IgD-negative memory B cell (primary cell): ENCODE data around the gene DXO. TPM values are rescaled to one million over a fixed set of nuclear protein-coding genes. Genes with fewer than 3 reads are reported as not detected.
"Not testable (repeated sequence)": the region's sequence is repeated elsewhere in the genome, so short reads cannot be mapped to it uniquely, and the experiment has no call there.

ENCODE experiments used
- H3K27ac Mint-ChIP-seq, 3 donors: one replicate each; pipeline ENCODE4 v1.8.0; 2020 to 2022; ENCODE audit warnings: mild to moderate bottlenecking in 3 of 3, mixed read lengths in 3 of 3, moderate library complexity in 1 of 3
- H3K27me3 Mint-ChIP-seq: one replicate; pipeline ENCODE4 v1.8.0; 2021; ENCODE audit warnings: mixed read lengths
- H3K36me3 Mint-ChIP-seq: one replicate; pipeline ENCODE4 v1.8.0; 2020; ENCODE audit warnings: mild to moderate bottlenecking, mixed read lengths
- H3K4me1 Mint-ChIP-seq, 3 donors: one replicate each; pipeline ENCODE4 v1.8.0; 2020 to 2022; ENCODE audit warnings: mixed read lengths in 3 of 3, mild to moderate bottlenecking in 1 of 3
- H3K4me3 Mint-ChIP-seq, 4 donors: one replicate each; pipeline ENCODE4 v1.8.0; 2020 to 2022; ENCODE audit warnings: mild to moderate bottlenecking in 4 of 4, mixed read lengths in 4 of 4, moderate library complexity in 3 of 4
- H3K9me3 Mint-ChIP-seq, 3 donors: one replicate each; pipeline ENCODE4 v1.8.0; 2020 to 2021; ENCODE audit warnings: mixed read lengths in 3 of 3, mild to moderate bottlenecking in 1 of 3
- polyA plus RNA-seq: library from polyadenylated mRNA; unstranded; fragments of 300-500 nt; fragmentation: Illumina TruSeq; gene quantifications from one replicate; pipeline ENCODE4 v1.2.3, GENCODE V29; 2021

The DXO gene
- polyA plus RNA-seq, 1 donor from 2014 or later = 16.2 TPM

- H3K4me3 Mint-ChIP-seq, H3K4me1 Mint-ChIP-seq, H3K27me3 Mint-ChIP-seq, H3K27ac Mint-ChIP-seq, H3K9me3 Mint-ChIP-seq, H3K36me3 Mint-ChIP-seq: not testable (repeated sequence)
These were observed 39.8 kb downstream of the DXO start for GRCh38 chr6:31932137-31932536.

- Mint-ChIP-seq H3K27me3 (peaks cover 6% of the 10 kb centered on the region), H3K27ac (no peak overlapping the region), H3K9me3 (peaks cover 0 to 1% (median 0%) of the 10 kb centered on the region in 3 donors), H3K4me3 (no peak overlapping the region), H3K4me1 (no peaks in the 10 kb centered on the region), H3K36me3 (no peaks in the 10 kb centered on the region)
These were observed 41.0 kb downstream of the DXO start for GRCh38 chr6:31930962-31931361.

- Mint-ChIP-seq H3K27me3 (peaks cover 2% of the 10 kb centered on the region), H3K36me3 (no peaks in the 10 kb centered on the region), H3K9me3 (peaks cover 0 to 1% (median 0%) of the 10 kb centered on the region in 3 donors), H3K4me1 (no peaks in the 10 kb centered on the region), H3K4me3 (no peak overlapping the region), H3K27ac (no peak overlapping the region)
These were observed 43.3 kb downstream of the DXO start for GRCh38 chr6:31928672-31928939.

- H3K27me3 Mint-ChIP-seq = peaks cover 2% of the 10 kb centered on the region
- H3K4me3 Mint-ChIP-seq = no peak overlapping the region
- peaks cover 0 to 1% (median 0%) of the 10 kb centered on the region in 3 donors for H3K9me3 Mint-ChIP-seq
- H3K27ac Mint-ChIP-seq = no peak overlapping the region
- H3K36me3 Mint-ChIP-seq = no peaks in the 10 kb centered on the region
- peaks cover 0 to under 1% (median 0%) of the 10 kb centered on the region in 3 donors for H3K4me1 Mint-ChIP-seq
These were observed 43.9 kb downstream of the DXO start for GRCh38 chr6:31927863-31928671.

- H3K4me3 Mint-ChIP-seq = no peak within 1 kb of the TSS
- peaks cover 0 to 1% (median 0%) of the 10 kb centered on the region in 3 donors for H3K9me3 Mint-ChIP-seq
- peaks cover 0 to 3% (median 0%) of the 10 kb centered on the region in 3 donors for H3K4me1 Mint-ChIP-seq
- H3K27me3 Mint-ChIP-seq = peaks cover 2% of the 10 kb centered on the region
- H3K27ac Mint-ChIP-seq = no peak within 1 kb of the TSS
- H3K36me3 Mint-ChIP-seq = no peaks in the 10 kb centered on the region
These were observed 44.6 kb downstream of the DXO start, which contains the start of gene C2 for GRCh38 chr6:31927242-31927862. Gene C2 (plus strand): TSS chr6:31927717. CDS start chr6:31927753, 36 bp downstream.

- no peaks in the 10 kb centered on the region for H3K36me3 Mint-ChIP-seq
- H3K27ac Mint-ChIP-seq = no peak overlapping the region
- peaks cover 0 to 3% (median 0%) of the 10 kb centered on the region in 3 donors for H3K4me1 Mint-ChIP-seq
- no peak overlapping the region for H3K4me3 Mint-ChIP-seq
- no peaks in the 10 kb centered on the region for H3K27me3 Mint-ChIP-seq
- peaks cover 0 to 1% (median 0%) of the 10 kb centered on the region in 3 donors for H3K9me3 Mint-ChIP-seq
These were observed 49.0 kb downstream of the DXO start for GRCh38 chr6:31922942-31923341.

GRCh38 chr6:31920811-31921210 lies 51.1 kb downstream of the DXO start:
- Mint-ChIP-seq H3K9me3 (no peaks in the 10 kb centered on the region), H3K27ac (peak overlapping the region in 1 of 3 donors; percentile 74), H3K27me3 (no peaks in the 10 kb centered on the region), H3K36me3 (no peaks in the 10 kb centered on the region), H3K4me3 (no peak overlapping the region), H3K4me1 (peaks cover 0 to 5% (median 0%) of the 10 kb centered on the region in 3 donors)

Other genes with a start within 250 kb of the DXO start
- gene MPIG6B, start 248.8 kb downstream of the DXO start, polyA plus RNA-seq = 1.8 TPM
- 119 TPM for gene DDAH2, start 242.8 kb downstream of the DXO start, polyA plus RNA-seq
- gene CLIC1, start 235.6 kb downstream of the DXO start, polyA plus RNA-seq = 861 TPM
- gene MSH5, start 232.1 kb downstream of the DXO start, polyA plus RNA-seq = 4.2 TPM
- not detected for gene SAPCD1, start 209.5 kb downstream of the DXO start, polyA plus RNA-seq
- gene VWA7, start 194.8 kb downstream of the DXO start, polyA plus RNA-seq = 2.6 TPM
- gene VARS1, start 176.4 kb downstream of the DXO start, polyA plus RNA-seq = 83.0 TPM
- 100 TPM for gene LSM2, start 165.2 kb downstream of the DXO start, polyA plus RNA-seq
- gene HSPA1L, start 156.9 kb downstream of the DXO start, polyA plus RNA-seq = 1.2 TPM
- gene HSPA1A, start 156.6 kb downstream of the DXO start, polyA plus RNA-seq = 49.5 TPM
- 5.7 TPM for gene HSPA1B, start 144.4 kb downstream of the DXO start, polyA plus RNA-seq
- 25.0 TPM for gene NEU1, start 109.3 kb downstream of the DXO start, polyA plus RNA-seq
- gene SLC44A4, start 93.1 kb downstream of the DXO start, polyA plus RNA-seq = not detected
- gene EHMT2, start 74.4 kb downstream of the DXO start, polyA plus RNA-seq = 49.3 TPM
- gene ZBTB12, start 70.1 kb downstream of the DXO start, polyA plus RNA-seq = not detected
- gene C2, start 44.4 kb downstream of the DXO start, polyA plus RNA-seq = not detected
- gene CFB, start 26.0 kb downstream of the DXO start, polyA plus RNA-seq = not detected
- gene NELFE, start 13.2 kb downstream of the DXO start, polyA plus RNA-seq = 51.3 TPM
- 12.7 TPM for gene SKIC2, start 13.0 kb downstream of the DXO start, polyA plus RNA-seq
- gene C4A, start 9.9 kb upstream of the DXO start, polyA plus RNA-seq = 0.23 TPM
- gene C4B, start 42.7 kb upstream of the DXO start, polyA plus RNA-seq = not detected
- not detected for gene CYP21A2, start 66.3 kb upstream of the DXO start, polyA plus RNA-seq
- gene TNXB, start 137.2 kb upstream of the DXO start, polyA plus RNA-seq = 0.21 TPM
- gene ATF6B, start 156.1 kb upstream of the DXO start, polyA plus RNA-seq = 25.5 TPM
- gene FKBPL, start 158.2 kb upstream of the DXO start, polyA plus RNA-seq = 4.1 TPM
- not detected for gene PRRT1, start 179.8 kb upstream of the DXO start, polyA plus RNA-seq
- 1.5 TPM for gene PPT2, start 182.0 kb upstream of the DXO start, polyA plus RNA-seq
- gene EGFL8, start 192.5 kb upstream of the DXO start, polyA plus RNA-seq = not detected
- 17.2 TPM for gene AGPAT1, start 203.9 kb upstream of the DXO start, polyA plus RNA-seq
- 88.8 TPM for gene RNF5, start 206.3 kb upstream of the DXO start, polyA plus RNA-seq
- 0.58 TPM for gene AGER, start 212.1 kb upstream of the DXO start, polyA plus RNA-seq
- 3.3 TPM for gene PBX2, start 218.1 kb upstream of the DXO start, polyA plus RNA-seq
- 156 TPM for gene GPSM3, start 220.5 kb upstream of the DXO start, polyA plus RNA-seq